ENCODE measurements around the gene SSTR3. TPM values are rescaled to one million over a fixed set of nuclear protein-coding genes. Genes with fewer than 3 reads are reported as not detected.

Gene SSTR3
- total and polyA plus RNA-seq, 11 donors: 0.07 TPM; not detected in 10

DNA sequence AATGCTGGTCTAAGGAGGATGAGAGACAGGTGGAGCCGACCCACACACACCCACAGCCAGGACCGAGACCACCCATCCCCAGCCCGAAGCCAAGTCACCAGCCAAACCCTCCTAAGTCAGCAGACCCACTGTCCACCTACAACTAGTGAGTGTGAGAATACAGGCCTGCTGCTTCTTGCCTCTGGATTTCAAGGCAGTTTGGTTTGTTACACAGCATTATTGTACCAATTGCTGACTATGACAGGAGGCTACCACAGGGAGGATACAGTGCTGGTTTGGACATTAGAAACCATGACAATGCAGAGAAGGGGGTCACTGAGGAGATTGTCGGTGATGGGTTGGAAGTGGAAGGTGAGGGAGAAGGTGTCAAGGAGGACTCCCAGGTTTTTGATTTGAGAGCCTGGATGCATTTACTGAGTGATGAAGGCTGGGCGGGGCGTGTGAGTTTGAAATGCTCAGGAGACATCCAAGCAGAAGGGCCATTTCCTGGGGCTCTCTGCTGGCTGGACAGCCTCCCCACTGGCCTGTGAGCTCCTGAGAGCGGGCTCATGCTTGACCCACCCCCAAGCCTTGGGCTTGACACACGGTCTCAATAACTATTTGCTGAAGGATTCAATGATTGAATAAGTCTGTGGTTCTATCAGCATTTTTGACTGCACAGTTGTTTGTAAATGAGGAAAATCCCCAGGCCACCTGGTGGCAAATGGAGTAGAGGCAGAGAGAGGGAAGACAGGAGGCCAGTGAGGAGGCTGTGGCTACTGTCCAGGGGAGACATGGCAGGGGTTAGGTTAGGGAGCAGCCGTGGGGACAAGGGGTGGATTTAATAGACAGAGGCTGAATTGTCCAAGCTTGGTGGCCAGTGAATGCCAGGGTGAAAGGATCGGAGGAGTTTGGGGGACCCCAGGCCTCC is 9.4 kb upstream of the SSTR3 start:
- Histone ChIP-seq H3K36me3 (peaks cover 0 to 24% (median 0%) of the 10 kb centered on the region in 9 donors), H3K27me3 (peaks cover 0 to 18% (median 3%) of the 10 kb centered on the region in 9 donors), H3K9me3 (peaks cover 0 to 3% (median 0%) of the 10 kb centered on the region in 12 donors), H3K4me1 (peaks cover 0 to 52% (median 0%) of the 10 kb centered on the region in 12 donors), H3K4me3 (no peak overlapping the region), H3K27ac (peak overlapping the region in 1 of 12 donors; percentile 81)
- WGBS, 4 donors: 88 to 93% (median 90%) methylated on average over 7 to 10 of the region's 10 CpGs
- intact Hi-C loops (cut with DNase I): no loop called here
- DNase-seq: no peak
- ATAC-seq: no peak
- TF ChIP-seq, protein P1, sequence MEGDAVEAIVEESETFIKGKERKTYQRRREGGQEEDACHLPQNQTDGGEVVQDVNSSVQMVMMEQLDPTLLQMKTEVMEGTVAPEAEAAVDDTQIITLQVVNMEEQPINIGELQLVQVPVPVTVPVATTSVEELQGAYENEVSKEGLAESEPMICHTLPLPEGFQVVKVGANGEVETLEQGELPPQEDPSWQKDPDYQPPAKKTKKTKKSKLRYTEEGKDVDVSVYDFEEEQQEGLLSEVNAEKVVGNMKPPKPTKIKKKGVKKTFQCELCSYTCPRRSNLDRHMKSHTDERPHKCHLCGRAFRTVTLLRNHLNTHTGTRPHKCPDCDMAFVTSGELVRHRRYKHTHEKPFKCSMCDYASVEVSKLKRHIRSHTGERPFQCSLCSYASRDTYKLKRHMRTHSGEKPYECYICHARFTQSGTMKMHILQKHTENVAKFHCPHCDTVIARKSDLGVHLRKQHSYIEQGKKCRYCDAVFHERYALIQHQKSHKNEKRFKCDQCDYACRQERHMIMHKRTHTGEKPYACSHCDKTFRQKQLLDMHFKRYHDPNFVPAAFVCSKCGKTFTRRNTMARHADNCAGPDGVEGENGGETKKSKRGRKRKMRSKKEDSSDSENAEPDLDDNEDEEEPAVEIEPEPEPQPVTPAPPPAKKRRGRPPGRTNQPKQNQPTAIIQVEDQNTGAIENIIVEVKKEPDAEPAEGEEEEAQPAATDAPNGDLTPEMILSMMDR (IDR thresholded peaks at IDR 0.05): no peak
- TF ChIP-seq POLR2A (IDR thresholded peaks at IDR 0.05): no peak

DNA sequence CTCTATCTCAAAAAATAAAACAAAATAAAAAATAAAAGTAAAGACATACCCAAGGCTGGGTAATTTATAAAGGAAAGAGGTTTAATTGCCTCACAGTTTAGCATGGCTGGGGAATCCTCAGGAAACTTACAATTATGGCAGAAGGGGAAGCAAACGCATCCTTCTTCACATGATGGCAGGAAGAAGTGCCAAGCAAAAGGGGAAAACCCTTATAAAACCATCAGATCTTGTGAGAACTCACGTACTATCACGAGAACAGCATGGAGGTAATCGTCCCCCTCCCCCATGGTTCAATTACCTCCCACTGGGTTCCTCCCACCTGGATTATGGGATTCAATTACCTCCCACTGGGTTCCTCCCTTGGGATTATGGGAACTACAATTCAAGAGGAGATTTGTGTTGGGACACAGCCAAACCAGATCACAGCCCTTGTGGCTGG is 8.3 kb upstream of the SSTR3 start:
- peaks cover 0 to 3% (median 0%) of the 10 kb centered on the region in 12 donors for H3K9me3 ChIP-seq
- H3K4me1 ChIP-seq: peaks cover 0 to 52% (median 0%) of the 10 kb centered on the region in 12 donors
- 40 to 50% (median 49%) methylated on average over 4 of the region's 4 CpGs for WGBS, 4 donors
- H3K27ac ChIP-seq: peak overlapping the region in 1 of 12 donors; percentile 49
- TF ChIP-seq POLR2A (IDR thresholded peaks at IDR 0.05): no peak
- TF ChIP-seq, protein P1 (IDR thresholded peaks at IDR 0.05): no peak
- intact Hi-C loops (cut with DNase I): no loop called here
- no peak overlapping the region for H3K4me3 ChIP-seq
- ATAC-seq (no peak), DNase-seq (no peak)
- H3K27me3 ChIP-seq: peaks cover 0 to 18% (median 3%) of the 10 kb centered on the region in 9 donors
- peaks cover 0 to 14% (median 0%) of the 10 kb centered on the region in 9 donors for H3K36me3 ChIP-seq

DNA sequence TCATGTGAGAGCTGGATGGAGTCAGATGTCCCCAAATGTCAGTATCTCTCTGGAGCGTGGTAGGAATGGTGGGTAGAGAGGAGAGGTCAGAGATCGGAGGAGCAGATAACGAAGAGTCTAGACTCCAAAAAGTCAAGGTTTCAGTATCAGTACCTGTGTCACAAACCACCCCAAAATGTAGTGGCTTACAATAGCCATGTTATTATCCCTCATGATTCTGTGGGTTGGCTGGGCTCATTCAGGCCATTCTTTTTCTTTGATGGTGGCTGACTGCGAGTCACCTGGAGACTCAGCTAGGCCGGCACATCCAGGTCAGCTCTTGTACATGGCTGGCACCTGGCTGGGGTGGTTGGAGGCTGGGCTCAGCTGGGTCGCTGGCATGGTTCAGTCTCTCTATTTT is 7.3 kb upstream of the SSTR3 start:
- peaks cover 0 to 4% (median 0%) of the 10 kb centered on the region in 9 donors for H3K36me3 ChIP-seq
- no peak for ATAC-seq
- intact Hi-C loops (cut with DNase I): no loop called here
- H3K4me1 ChIP-seq: peaks cover 0 to 44% (median 0%) of the 10 kb centered on the region in 12 donors
- no peak for DNase-seq
- 80 to 85% (median 84%) methylated on average over 6 of the region's 6 CpGs for WGBS, 4 donors
- H3K27ac ChIP-seq: peak overlapping the region in 1 of 12 donors; percentile 49
- H3K9me3 ChIP-seq: peaks cover 0 to 3% (median 0%) of the 10 kb centered on the region in 12 donors
- no peak overlapping the region for H3K4me3 ChIP-seq
- no peak for TF ChIP-seq POLR2A (IDR thresholded peaks at IDR 0.05)
- TF ChIP-seq, protein P1 (IDR thresholded peaks at IDR 0.05): no peak
- peaks cover 0 to 24% (median 3%) of the 10 kb centered on the region in 9 donors for H3K27me3 ChIP-seq

DNA sequence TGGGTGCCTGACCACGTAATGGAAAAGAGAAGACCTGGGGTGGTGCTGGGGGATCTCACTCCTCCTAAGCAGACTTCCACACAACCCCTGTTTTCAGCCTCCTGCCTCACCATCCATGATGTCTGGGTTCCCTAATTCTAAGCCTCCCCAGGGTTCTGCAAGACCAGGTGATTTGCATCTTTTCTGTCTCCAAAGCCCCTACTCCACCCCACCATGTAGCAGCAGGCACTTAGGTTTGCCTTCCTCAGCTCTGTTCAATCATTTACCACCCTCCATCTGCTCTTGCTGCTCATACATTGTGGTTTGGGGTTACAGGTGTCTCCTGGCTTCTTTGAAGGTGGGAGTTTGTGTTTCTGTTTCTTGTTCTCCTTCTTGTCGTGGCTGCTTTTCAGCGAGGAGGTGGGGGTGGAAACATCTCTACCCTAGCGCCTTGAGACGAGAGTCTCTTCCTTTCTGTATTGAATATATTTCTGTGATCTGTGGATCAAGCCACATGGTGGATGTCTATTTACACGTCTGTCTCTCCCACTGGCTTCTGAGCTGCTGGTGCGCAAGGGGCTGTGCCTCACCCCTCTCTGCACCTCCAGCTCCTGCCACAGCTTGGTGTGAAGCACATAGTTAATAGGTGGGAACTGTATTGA is 6.6 kb upstream of the SSTR3 start:
- peaks cover 0 to 3% (median 0%) of the 10 kb centered on the region in 12 donors for H3K9me3 ChIP-seq
- no peaks in the 10 kb centered on the region for H3K36me3 ChIP-seq
- DNase-seq (no peak), ATAC-seq (no peak)
- TF ChIP-seq POLR2A (IDR thresholded peaks at IDR 0.05): no peak
- TF ChIP-seq, protein P1 (IDR thresholded peaks at IDR 0.05): no peak
- WGBS, 4 donors: 43 to 59% (median 50%) methylated on average over 7 of the region's 7 CpGs
- H3K27me3 ChIP-seq: peaks cover 0 to 28% (median 3%) of the 10 kb centered on the region in 9 donors
- H3K4me1 ChIP-seq: peaks cover 0 to 37% (median 0%) of the 10 kb centered on the region in 12 donors
- no peak overlapping the region for H3K4me3 ChIP-seq
- peak overlapping the region in 1 of 12 donors; percentile 39 for H3K27ac ChIP-seq
- intact Hi-C loops (cut with DNase I): no loop called here
